GM19324 (cell line): Measurements from ENCODE around the gene TAGLN3.

ENCODE experiments used
- ATAC-seq: cut with Tn5 transposase; IDR thresholded peaks from one replicate; pipeline ENCODE4 v1.9.1; 2021; ENCODE audit warnings: mild to moderate bottlenecking, moderate library complexity; ENCODE audit not compliant: unreplicated experiment, low FRiP score

TAGLN3 gene

DNA sequence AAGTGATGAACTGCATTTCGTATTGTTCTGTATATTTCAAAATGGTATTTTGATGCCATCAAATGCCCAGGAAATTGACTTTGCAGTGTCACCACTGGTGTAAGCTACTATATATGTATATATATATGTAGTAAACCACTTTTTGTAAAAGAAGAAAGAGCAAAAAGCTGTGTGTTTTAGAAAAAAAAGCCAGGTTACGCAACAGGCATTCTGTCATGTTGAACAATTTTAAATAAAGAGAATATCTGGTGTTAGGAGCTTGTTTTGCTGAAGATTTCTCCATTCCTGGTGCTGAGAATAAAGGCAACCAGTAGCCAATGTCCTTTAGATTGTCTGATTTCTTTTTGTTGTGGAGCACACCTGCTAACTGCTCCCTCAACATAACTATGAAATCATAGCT is 23.6 kb upstream of the TAGLN3 start:
- no peak for ATAC-seq

DNA sequence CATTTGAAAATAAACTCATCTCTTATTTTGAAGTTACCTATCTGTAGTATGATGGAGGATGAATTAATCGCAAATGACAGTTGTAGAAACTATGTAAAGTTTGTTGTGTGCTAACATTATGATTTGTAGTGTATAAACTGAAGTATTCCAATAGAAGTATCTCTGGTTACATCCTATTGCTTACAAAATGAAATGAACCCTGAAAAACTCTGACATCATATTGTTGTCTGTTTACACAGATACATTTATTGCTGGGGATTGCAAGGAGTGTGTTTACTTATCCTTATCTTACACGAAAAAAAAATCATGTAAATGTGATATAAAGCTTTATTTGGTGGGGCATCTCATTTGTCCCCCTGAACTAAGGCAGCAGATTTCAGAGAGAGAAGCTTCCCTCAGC is 22.5 kb upstream of the TAGLN3 start:
- no peak for ATAC-seq

DNA sequence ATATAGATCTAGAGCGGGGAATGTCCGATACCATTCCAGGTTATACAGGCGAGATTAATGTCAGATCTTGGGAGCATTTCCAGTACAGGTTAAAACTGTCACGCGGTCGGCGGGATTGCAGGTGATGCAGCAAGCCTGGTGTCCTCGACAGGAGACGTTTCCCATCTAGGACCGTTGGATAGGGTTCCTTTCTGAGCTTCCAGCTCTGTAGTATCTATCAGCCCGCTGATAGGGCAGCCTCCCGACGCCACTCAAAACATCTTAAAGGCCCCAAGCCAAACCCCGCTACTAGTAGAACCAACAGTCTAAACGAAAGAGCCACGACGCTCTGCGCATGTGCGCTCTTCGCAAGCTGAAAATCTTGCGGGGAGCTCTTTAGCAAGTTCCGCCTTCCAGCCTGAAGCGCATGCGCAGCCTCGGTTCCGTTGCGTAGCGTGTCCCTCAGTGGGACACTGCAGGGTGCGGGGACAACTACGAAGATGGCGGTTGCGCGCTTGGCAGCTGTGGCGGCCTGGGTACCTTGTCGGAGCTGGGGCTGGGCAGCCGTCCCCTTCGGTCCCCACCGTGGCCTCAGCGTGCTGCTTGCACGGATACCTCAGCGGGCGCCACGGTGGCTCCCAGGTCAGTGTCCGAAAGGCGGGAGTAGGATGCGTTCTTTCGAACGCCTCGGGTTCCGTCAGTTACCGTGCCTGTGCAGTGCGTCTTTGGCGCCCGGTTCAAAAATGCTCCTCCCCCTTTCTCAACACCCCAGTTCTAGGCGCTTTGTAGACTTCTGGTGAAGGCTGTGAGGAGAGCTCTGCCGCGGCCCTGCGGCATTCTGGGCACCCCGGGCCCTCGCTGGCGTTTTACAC is 19.9 kb upstream of the TAGLN3 start, which contains the start of gene ABHD10:
Gene ABHD10 (plus strand): TSS at position 444 of the 851 bp plus-strand sequence. CDS start 36 bp downstream, at position 480.
- peak; percentile 96 for ATAC-seq

GRCh38 chr3:111979434-111980038 is 19.2 kb upstream of the TAGLN3 start:
- peak; percentile 33 for ATAC-seq

DNA sequence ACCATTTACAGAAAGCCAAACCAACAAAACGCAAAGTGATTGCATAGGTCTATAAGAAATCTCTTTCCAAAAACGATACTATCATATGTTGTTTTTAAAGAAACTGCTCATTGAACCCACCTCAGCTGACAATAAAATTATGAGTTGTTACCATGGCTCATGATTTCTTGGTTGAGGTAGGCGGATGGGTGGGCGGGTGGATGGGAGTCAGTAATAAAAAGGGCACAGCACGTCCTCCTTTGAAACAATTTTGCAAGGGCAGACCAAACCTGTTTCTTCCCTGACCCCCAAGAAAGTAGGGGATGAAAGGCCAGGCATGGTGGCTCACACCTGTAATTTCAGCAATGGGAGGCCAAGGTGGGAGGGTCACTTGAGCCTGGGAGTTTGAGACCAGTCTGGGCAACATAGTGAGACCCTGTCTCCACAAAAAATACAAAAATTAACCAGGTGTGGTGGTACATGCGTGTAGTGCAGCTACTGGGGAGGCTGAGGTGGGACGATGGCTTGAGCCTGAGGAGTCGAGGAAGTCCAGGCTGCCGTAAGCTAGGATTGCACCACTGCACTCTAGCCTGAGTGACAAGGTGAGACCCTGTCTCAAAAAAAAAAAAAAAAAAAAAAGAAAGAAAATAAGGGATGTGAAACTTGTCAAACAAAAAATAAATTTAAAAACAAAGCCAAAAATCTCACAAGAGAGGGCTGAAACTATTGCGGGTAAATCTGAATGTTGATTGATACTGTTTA is 17.8 kb upstream of the TAGLN3 start:
- no peak for ATAC-seq

DNA sequence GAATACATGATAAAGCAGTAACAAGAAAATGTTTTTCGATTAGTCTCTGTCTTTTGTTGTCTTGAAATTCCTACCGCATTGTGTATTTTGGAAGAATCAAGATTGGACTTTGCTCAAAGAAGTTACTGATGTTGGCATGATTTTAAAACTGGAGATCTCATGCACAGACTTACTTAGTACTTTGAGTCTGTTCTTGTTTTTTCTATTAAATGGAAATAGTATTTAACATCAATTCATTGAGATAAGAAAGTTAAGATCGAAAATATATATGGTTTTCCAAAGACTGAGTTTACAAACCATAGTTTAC is 17.3 kb upstream of the TAGLN3 start:
- ATAC-seq: no peak

DNA sequence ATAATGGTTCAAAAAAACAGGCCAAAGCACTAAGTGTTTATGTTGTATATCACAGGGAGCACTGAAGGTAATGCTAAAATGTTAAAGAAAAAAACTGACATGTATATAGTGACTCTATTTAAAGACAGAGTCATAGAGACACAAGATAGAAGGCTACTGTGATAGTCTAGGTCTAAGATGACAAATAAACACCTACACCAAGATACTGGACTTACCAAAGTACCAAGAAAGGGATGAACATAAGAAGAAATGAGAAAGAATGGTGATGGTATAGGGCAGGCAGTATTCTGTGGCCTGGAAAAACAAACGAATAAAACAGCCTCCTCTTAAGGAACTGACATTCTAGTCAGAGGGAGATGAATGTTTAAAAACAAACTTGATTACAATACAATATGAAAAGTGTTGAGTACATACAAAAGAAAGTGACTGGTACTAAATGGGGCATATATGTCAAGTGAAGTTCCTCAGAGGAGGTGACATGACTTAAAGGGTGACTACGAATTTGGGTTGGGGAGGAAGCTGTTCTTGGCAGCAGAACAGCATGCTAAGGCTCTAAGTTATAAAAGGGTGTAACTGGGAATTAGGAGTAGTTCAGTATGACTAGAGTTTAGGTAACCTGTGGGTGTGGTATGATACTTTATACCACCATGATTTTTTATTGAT is 14.0 kb upstream of the TAGLN3 start:
- no peak for ATAC-seq

GRCh38 chr3:111986800-111987199 is 11.9 kb upstream of the TAGLN3 start:
- no peak for ATAC-seq

- peak; percentile 85 for ATAC-seq
Observed at GRCh38 chr3:111989061-111989678, 9.6 kb upstream of the TAGLN3 start.

GRCh38 chr3:111993038-111993437 is 5.7 kb upstream of the TAGLN3 start:
- no peak for ATAC-seq

DNA sequence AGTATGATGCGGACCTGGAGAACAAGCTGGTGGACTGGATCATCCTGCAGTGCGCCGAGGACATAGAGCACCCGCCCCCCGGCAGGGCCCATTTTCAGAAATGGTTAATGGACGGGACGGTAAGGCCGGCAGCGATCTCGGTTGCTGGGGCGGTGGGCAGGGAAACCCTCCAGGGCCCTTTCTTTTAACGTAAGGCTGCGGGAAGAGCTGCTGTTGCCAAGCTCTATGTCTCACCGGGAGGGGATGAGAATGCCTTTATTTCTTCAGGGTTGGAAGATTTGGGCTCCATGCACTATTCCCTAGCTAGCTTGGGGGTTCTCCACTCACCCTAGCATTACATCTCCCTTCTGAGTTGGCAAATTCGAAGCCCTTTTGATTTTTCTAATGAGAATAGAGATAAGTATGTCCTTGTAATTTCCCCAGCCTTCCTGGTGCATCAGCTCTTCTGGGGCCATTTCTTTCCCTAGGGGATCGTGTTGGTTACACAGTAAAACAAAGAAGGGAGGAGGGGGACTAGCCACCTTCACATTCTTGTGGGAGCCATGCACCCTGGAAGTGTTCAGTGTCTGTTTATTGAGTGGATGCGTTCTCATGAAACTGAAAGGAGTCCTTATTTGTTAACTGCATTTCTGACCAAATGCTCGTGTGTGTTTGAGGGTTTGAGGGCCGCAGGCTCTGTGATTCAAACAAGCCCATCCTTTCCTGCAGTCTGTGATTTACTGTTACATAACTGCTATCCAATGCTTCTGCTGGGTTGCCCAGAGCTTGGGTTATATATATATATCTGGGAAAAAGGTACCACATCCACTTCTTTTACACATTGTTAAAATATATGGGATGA is 982 bp downstream of the TAGLN3 start:
- no peak for ATAC-seq

GRCh38 chr3:112000367-112000771 is 1.6 kb downstream of the TAGLN3 start:
- no peak for ATAC-seq

DNA sequence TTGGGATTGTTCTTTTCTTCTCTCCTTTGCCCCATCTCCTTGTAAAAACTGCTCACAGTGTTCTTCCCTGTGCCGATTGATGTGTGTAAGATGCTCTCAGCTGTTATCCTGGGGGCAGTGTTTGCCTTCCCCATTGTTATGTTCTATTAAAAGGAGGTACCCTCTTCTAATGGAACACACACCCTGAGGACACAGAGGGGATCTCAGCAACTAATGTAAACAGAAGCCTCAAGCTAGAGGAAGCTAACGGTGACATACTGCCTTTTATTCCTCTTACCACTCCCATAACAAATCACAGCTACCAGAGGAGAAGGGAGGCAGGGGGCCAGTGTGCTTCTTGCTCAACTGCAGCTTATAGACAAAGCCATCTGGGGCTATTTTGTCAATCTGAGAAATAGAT is 2.2 kb downstream of the TAGLN3 start:
- ATAC-seq: no peak

GRCh38 chr3:112001526-112001925 is 2.8 kb downstream of the TAGLN3 start:
- ATAC-seq: no peak

DNA sequence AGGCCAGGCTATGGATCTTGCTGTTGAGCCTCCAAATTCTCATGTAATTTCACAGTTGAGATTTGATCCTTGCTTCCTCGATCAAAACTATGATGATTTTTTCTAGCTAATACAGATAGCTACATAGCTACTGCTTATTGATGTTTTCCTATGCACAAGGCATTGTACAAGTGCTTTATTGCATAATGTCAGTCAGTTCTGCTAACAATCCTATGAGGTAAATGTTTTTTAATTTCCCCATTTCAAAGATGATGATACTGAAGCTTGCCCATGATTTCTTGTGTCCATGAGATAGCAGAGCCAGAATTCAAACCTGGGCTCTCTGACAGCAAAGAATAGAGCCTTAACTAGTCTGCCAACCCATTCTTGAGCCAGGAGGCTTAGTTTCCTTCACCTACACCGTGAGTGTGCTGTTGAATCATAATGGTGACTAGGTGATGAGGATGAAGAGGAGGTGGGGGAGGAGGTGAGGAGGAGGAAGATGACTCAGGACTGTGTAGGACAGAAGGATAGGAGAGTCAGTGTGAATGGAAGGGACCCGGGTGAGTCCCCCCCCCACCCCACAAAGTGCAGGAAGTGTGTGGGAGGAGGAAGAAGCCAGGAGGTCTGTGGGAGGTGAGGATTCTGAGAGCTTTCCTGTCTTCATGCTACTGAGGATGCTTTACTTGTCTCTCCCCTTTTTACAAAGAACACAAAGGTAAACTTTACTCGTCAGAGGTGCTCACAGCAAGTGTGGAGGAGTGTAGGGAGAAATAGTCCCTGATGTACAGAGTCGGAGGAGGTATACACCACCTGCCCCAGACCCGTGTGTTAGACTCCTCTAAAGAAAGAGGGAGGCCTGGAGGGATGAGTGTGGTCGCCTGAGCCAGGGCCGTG is 3.6 kb downstream of the TAGLN3 start:
- ATAC-seq: no peak

GRCh38 chr3:112003321-112004080 is 4.8 kb downstream of the TAGLN3 start:
- no peak for ATAC-seq

- no peak for ATAC-seq
Observed at GRCh38 chr3:112004187-112004586, 5.5 kb downstream of the TAGLN3 start.

DNA sequence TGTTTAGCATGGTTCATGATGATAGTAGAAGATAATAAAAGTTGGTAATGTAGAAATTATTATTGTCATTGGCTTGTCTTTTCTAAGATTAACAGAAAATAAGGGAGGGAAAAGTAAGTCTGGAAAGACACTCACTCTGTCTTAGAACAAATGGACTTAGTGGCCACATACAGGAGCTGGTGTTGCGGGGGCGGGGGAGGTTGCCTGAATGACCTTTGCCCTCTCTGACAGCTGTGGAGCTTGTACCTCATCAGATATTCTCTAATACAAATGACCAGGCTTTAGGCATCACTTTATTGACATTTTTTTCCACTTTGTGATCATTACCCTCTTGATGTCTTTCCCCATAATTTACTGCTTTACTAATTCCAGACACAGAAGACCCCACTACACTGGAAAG is 5.9 kb downstream of the TAGLN3 start:
- ATAC-seq: no peak
